SK-N-SH treated with all-trans-retinoic acid at 6 μM for 48 hours (cell line): ENCODE results near the gene TRNP1.

Source experiments
- ATAC-seq: fragments of 200-7000 bp; cut with Tn5 transposase; 3 replicates; pipeline ENCODE4 v1.9.1; 2020; ENCODE audit warnings: mild to moderate bottlenecking, moderate library complexity
- ARNTL ChIP-seq: fragments of 450-650 bp; formaldehyde crosslinking; IDR thresholded peaks from 2 replicates; pipeline ENCODE4 v1.5.0; 2020; ENCODE audit warnings: low read depth, mild to moderate bottlenecking, moderate library complexity, borderline replicate concordance
- BACH2 ChIP-seq: fragments of 250-450 bp; sonication (Bioruptor Pico); IDR thresholded peaks from 2 replicates; pipeline ENCODE4 v1.9.0; 2021; ENCODE audit warnings: mild to moderate bottlenecking, borderline replicate concordance
- CSDC2 ChIP-seq: fragments of 250-450 bp; sonication (Bioruptor Pico); IDR thresholded peaks from 2 replicates; pipeline ENCODE4 v1.5.0; 2020; ENCODE audit warnings: mild to moderate bottlenecking, moderate library complexity
- GLIS3 ChIP-seq: fragments of 250-450 bp; sonication (Bioruptor Pico); IDR thresholded peaks from 2 replicates; pipeline ENCODE4 v1.5.0; 2020; ENCODE audit warnings: mild to moderate bottlenecking, moderate library complexity
- ISL1 ChIP-seq: fragments of 250-450 bp; sonication (Bioruptor Pico); IDR thresholded peaks from 2 replicates; pipeline ENCODE4 v2.1.2; 2022; ENCODE audit warnings: mild to moderate bottlenecking, moderate library complexity
- OSR1 ChIP-seq: fragments of 250-450 bp; sonication (Bioruptor Pico); IDR thresholded peaks from 2 replicates; pipeline ENCODE4 v1.8.0; 2022; ENCODE audit warnings: moderate library complexity, mild to moderate bottlenecking, inconsistent platforms
- PPARA ChIP-seq: fragments of 250-450 bp; sonication (Bioruptor Pico); IDR thresholded peaks from 2 replicates; pipeline ENCODE4 v1.5.0; 2020; ENCODE audit warnings: mild to moderate bottlenecking, borderline replicate concordance
- RARB ChIP-seq: fragments of 250-450 bp; sonication (Bioruptor Pico); IDR thresholded peaks from 2 replicates; pipeline ENCODE4 v1.8.0; 2021; ENCODE audit warnings: mild to moderate bottlenecking, moderate library complexity
- SNAI2 ChIP-seq: fragments of 250-450 bp; sonication (Bioruptor Pico); IDR thresholded peaks from 2 replicates; pipeline ENCODE4 v1.5.0; 2020; ENCODE audit warnings: mild to moderate bottlenecking, moderate library complexity
- TCF4 ChIP-seq: fragments of 250-450 bp; sonication (Bioruptor Pico); IDR thresholded peaks from 2 replicates; pipeline ENCODE4 v1.8.0; 2021; ENCODE audit warnings: mild to moderate bottlenecking, moderate library complexity, borderline replicate concordance
- TOX ChIP-seq: fragments of 250-450 bp; sonication (Bioruptor Pico); IDR thresholded peaks from 2 replicates; pipeline ENCODE4 v1.8.0; 2021; ENCODE audit warnings: mild to moderate bottlenecking, moderate library complexity, borderline replicate concordance
- ZC3H10 ChIP-seq: fragments of 250-450 bp; sonication (Bioruptor Pico); IDR thresholded peaks from 2 replicates; pipeline ENCODE4 v1.5.1; 2021; ENCODE audit warnings: mild to moderate bottlenecking, moderate library complexity
- ZFP3 ChIP-seq: fragments of 250-450 bp; sonication (Bioruptor Pico); IDR thresholded peaks from 2 replicates; pipeline ENCODE4 v1.5.0; 2020; ENCODE audit warnings: mild to moderate bottlenecking, moderate library complexity
- ZFP30 ChIP-seq: fragments of 450-650 bp; formaldehyde crosslinking; IDR thresholded peaks from 2 replicates; pipeline ENCODE4 v1.5.0; 2022; ENCODE audit warnings: mild to moderate bottlenecking, moderate library complexity
- ZNF565 ChIP-seq: fragments of 450-650 bp; formaldehyde crosslinking; conservative IDR thresholded peaks from 2 replicates; pipeline ENCODE4 v1.5.0; 2020; ENCODE audit warnings: low read depth, mild to moderate bottlenecking, moderate library complexity
- ZNF70 ChIP-seq: fragments of 450-650 bp; formaldehyde crosslinking; IDR thresholded peaks from 2 replicates; pipeline ENCODE4 v1.5.0; 2020; ENCODE audit warnings: mild to moderate bottlenecking, moderate library complexity
- ZNF8 ChIP-seq: fragments of 450-650 bp; formaldehyde crosslinking; IDR thresholded peaks from 2 replicates; pipeline ENCODE4 v1.5.0; 2020; ENCODE audit warnings: mild to moderate bottlenecking, moderate library complexity
- TF ChIP-seq, protein P1 (sequence below): fragments of 250-450 bp; sonication (Bioruptor Pico); IDR thresholded peaks from 2 replicates; pipeline ENCODE4 v1.5.0; 2020; ENCODE audit warnings: mild to moderate bottlenecking, moderate library complexity
- TF ChIP-seq, protein P2 (sequence below): fragments of 250-450 bp; sonication (Bioruptor Pico); IDR thresholded peaks from 2 replicates; pipeline ENCODE4 v1.5.1; 2021; ENCODE audit warnings: mild to moderate bottlenecking, moderate library complexity
- TF ChIP-seq, protein P3 (sequence below): fragments of 250-450 bp; sonication (Bioruptor Pico); IDR thresholded peaks from 2 replicates; pipeline ENCODE4 v1.8.0; 2021; ENCODE audit warnings: low read depth, mild to moderate bottlenecking, moderate library complexity, borderline replicate concordance
- TF ChIP-seq, protein P4 (sequence below): fragments of 250-450 bp; sonication (Bioruptor Pico); IDR thresholded peaks from 2 replicates; pipeline ENCODE4 v1.5.1; 2020; ENCODE audit warnings: low read depth, mild to moderate bottlenecking, moderate library complexity
- TF ChIP-seq, protein P5 (sequence below): fragments of 250-450 bp; sonication (Bioruptor Pico); IDR thresholded peaks from 2 replicates; pipeline ENCODE4 v1.8.0; 2020; ENCODE audit warnings: mild to moderate bottlenecking, moderate library complexity, borderline replicate concordance

The TRNP1 gene

DNA sequence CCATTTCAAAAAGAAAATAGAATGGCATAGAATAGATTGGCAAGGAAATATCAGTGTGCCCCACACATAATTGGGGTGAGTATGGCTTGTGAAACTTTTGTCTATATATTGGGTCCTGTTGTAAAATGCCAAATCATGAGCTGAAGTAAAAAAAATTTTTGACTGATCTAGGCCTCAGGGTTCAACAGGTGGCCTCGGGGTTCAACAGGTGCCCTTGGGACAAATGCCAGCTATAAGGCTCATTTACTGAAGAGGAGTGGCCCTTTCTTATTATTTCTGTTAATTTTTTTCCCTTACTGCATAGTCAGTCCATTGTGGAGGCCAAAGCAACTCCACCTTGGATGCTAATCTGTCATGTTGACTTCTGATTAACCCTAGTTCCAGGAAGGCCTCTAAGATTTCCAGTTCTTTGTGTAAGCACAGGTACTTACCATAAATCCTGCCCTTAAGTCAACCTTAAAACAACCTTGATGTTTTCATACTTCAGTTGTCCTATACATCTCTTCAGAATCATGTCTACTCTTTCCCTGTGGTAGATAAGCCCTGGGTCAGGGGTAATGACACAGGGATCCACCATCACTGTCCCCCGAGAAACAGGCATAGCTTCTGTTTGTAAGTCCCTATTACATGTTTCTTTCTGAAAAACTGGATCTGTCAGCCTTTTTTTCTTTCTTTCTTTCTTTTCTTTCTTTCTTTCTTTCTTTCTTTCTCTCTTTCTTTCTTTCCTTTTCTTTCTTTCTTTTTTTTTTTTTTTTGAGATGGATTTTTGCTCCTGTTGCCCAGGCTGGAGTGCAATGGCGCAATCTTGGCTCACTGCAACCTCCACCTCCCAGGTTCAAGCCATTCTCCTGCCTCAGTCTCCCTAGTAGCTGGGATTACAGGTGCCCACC lies 16.6 kb upstream of the TRNP1 start (continued):
- TF ChIP-seq, protein P1, sequence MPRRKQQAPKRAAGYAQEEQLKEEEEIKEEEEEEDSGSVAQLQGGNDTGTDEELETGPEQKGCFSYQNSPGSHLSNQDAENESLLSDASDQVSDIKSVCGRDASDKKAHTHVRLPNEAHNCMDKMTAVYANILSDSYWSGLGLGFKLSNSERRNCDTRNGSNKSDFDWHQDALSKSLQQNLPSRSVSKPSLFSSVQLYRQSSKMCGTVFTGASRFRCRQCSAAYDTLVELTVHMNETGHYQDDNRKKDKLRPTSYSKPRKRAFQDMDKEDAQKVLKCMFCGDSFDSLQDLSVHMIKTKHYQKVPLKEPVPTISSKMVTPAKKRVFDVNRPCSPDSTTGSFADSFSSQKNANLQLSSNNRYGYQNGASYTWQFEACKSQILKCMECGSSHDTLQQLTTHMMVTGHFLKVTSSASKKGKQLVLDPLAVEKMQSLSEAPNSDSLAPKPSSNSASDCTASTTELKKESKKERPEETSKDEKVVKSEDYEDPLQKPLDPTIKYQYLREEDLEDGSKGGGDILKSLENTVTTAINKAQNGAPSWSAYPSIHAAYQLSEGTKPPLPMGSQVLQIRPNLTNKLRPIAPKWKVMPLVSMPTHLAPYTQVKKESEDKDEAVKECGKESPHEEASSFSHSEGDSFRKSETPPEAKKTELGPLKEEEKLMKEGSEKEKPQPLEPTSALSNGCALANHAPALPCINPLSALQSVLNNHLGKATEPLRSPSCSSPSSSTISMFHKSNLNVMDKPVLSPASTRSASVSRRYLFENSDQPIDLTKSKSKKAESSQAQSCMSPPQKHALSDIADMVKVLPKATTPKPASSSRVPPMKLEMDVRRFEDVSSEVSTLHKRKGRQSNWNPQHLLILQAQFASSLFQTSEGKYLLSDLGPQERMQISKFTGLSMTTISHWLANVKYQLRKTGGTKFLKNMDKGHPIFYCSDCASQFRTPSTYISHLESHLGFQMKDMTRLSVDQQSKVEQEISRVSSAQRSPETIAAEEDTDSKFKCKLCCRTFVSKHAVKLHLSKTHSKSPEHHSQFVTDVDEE (CRISPR knock-in tag) = no peak
- TF ChIP-seq ZFP3 (CRISPR knock-in tag) (no peak), BACH2 (no peak), CSDC2 (CRISPR knock-in tag) (no peak), ZC3H10 (CRISPR knock-in tag) (no peak), ISL1 (CRISPR knock-in tag) (no peak), RARB (CRISPR knock-in tag) (no peak), ZFP30 (CRISPR knock-in tag) (no peak), TCF4 (CRISPR knock-in tag) (no peak), SNAI2 (CRISPR knock-in tag) (no peak), ARNTL (CRISPR knock-in tag) (no peak), PPARA (CRISPR knock-in tag) (no peak), GLIS3 (CRISPR knock-in tag) (no peak)
- TF ChIP-seq, protein P2, sequence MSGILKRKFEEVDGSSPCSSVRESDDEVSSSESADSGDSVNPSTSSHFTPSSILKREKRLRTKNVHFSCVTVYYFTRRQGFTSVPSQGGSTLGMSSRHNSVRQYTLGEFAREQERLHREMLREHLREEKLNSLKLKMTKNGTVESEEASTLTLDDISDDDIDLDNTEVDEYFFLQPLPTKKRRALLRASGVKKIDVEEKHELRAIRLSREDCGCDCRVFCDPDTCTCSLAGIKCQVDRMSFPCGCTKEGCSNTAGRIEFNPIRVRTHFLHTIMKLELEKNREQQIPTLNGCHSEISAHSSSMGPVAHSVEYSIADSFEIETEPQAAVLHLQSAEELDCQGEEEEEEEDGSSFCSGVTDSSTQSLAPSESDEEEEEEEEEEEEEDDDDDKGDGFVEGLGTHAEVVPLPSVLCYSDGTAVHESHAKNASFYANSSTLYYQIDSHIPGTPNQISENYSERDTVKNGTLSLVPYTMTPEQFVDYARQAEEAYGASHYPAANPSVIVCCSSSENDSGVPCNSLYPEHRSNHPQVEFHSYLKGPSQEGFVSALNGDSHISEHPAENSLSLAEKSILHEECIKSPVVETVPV (CRISPR knock-in tag) = no peak

DNA sequence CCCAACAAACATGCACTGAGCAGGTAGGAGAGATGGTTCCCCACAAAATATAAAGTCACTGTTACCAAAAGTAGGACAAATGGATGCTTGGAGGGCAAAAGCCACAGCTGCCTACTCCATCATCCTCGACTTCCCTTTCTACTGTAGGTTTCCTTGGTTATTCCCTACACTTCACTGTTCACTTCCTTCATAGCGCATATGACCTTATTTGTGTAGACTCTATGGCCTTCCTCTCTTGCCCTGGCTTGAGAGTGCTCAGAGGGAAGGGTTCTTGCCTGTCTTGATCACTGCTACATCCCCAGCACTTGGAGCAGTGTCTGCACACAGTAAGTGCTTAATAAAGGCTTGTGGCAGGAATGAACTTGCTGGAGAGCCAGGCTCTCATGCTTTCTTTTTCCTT lies 14.6 kb upstream of the TRNP1 start:
- ATAC-seq = no peak
- TF ChIP-seq GLIS3 (CRISPR knock-in tag) = no peak
- TF ChIP-seq OSR1 (CRISPR knock-in tag) = no peak
- TF ChIP-seq, protein P3, sequence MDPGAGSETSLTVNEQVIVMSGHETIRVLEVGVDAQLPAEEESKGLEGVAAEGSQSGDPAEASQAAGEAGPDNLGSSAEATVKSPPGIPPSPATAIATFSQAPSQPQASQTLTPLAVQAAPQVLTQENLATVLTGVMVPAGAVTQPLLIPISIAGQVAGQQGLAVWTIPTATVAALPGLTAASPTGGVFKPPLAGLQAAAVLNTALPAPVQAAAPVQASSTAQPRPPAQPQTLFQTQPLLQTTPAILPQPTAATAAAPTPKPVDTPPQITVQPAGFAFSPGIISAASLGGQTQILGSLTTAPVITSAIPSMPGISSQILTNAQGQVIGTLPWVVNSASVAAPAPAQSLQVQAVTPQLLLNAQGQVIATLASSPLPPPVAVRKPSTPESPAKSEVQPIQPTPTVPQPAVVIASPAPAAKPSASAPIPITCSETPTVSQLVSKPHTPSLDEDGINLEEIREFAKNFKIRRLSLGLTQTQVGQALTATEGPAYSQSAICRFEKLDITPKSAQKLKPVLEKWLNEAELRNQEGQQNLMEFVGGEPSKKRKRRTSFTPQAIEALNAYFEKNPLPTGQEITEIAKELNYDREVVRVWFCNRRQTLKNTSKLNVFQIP (CRISPR knock-in tag) = no peak
- no peak for TF ChIP-seq ISL1 (CRISPR knock-in tag)
- TF ChIP-seq ZFP30 (CRISPR knock-in tag) = no peak

DNA sequence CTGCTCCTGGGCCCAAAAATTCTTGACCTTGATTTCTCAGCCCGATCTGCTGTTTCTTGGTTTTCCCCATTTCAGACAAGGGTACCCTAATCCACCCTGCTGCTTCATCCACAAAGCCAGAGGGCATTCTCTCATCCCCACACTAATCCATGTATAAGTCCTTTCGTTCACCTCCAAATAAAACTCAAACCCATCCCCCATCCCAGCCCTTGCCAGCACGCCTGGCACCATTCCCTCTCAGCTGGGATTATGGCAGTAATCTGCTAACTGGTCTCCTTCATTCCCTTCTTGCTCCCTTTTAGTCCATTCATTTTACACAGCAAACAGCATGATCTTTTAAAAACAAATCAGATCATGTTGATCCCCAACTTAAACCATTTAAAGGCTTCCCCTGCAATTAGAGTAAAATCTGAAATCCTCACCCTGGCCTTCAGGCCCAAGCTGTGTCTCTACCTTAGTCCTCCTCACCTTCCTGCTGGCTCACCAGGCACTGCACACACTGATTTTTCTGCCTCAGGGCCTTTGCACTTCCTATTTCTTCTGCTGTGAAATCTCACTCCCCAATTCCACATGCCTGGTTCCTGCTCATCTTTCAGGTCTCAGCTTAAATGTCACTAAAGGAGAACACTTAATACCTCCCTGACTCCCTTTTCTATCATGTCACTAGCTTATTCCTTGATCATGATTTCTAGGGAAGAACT lies 12.2 kb upstream of the TRNP1 start:
- ATAC-seq = no peak
- no peak for TF ChIP-seq BACH2
- TF ChIP-seq, protein P4, sequence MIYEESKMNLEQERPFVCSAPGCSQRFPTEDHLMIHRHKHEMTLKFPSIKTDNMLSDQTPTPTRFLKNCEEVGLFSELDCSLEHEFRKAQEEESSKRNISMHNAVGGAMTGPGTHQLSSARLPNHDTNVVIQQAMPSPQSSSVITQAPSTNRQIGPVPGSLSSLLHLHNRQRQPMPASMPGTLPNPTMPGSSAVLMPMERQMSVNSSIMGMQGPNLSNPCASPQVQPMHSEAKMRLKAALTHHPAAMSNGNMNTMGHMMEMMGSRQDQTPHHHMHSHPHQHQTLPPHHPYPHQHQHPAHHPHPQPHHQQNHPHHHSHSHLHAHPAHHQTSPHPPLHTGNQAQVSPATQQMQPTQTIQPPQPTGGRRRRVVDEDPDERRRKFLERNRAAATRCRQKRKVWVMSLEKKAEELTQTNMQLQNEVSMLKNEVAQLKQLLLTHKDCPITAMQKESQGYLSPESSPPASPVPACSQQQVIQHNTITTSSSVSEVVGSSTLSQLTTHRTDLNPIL (CRISPR knock-in tag) = no peak
- no peak for TF ChIP-seq ZNF8 (CRISPR knock-in tag)
- TF ChIP-seq CSDC2 (CRISPR knock-in tag) = no peak
- no peak for TF ChIP-seq GLIS3 (CRISPR knock-in tag)
- no peak for TF ChIP-seq ARNTL (CRISPR knock-in tag)
- TF ChIP-seq ZNF565 (CRISPR knock-in tag) = no peak
- TF ChIP-seq, protein P3 (CRISPR knock-in tag) = no peak
- TF ChIP-seq TCF4 (CRISPR knock-in tag) = no peak
- TF ChIP-seq ZFP30 (CRISPR knock-in tag) = no peak
- TF ChIP-seq PPARA (CRISPR knock-in tag) = no peak
- no peak for TF ChIP-seq ISL1 (CRISPR knock-in tag)
- TF ChIP-seq ZFP3 (CRISPR knock-in tag) = no peak
- no peak for TF ChIP-seq ZNF70 (CRISPR knock-in tag)
- TF ChIP-seq, protein P5, sequence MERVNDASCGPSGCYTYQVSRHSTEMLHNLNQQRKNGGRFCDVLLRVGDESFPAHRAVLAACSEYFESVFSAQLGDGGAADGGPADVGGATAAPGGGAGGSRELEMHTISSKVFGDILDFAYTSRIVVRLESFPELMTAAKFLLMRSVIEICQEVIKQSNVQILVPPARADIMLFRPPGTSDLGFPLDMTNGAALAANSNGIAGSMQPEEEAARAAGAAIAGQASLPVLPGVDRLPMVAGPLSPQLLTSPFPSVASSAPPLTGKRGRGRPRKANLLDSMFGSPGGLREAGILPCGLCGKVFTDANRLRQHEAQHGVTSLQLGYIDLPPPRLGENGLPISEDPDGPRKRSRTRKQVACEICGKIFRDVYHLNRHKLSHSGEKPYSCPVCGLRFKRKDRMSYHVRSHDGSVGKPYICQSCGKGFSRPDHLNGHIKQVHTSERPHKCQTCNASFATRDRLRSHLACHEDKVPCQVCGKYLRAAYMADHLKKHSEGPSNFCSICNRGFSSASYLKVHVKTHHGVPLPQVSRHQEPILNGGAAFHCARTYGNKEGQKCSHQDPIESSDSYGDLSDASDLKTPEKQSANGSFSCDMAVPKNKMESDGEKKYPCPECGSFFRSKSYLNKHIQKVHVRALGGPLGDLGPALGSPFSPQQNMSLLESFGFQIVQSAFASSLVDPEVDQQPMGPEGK (CRISPR knock-in tag) = no peak
- TF ChIP-seq TOX = no peak
